ENCODE data around the gene FAM72C.
"Not testable (repeated sequence)": the region's sequence is repeated elsewhere in the genome, so short reads cannot be mapped to it uniquely, and the experiment has no call there.

DNA sequence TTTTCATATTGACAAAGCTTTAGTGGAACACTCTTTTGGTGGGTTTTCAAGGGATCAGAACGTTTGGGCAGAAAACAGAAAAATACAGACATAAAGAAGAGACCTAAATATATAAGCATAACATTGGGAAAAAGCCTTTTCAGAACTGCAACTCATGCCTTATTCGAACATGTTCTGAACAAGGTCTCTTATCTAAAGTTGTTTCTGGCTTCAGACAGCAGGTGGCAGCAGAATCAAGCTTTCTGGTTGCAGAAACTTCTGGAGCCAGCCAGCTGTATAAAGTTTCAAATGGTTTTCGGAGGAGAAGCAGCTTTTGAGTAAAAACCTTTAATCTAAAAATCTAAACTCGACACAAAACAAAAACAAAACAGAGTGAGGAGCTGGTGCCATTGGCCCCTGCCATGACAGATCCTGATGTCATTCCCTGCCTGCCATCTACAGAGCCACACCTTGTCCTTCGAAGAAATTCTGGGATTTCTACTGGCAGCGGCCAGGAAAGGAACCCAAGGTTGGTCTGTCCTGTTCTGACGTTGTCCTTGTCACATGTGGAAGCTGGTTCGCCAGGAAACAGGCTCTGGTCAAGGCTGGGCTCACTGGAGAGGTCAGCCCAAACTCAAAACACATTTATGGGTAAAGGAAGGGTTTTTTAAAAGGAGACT, 35.2 kb downstream of the FAM72C start:
- TF ChIP-seq CTCF (IDR thresholded peaks at IDR 0.05; ENCODE audit: low read depth, low read length) = peak; percentile 23; the same call in 1 of the 2 replicates
- TF ChIP-seq EZH2phosphoT487 (IDR thresholded peaks at IDR 0.05; ENCODE audit: low read depth) = not testable (repeated sequence)
